ENCODE measurements around the gene RRAS2.
"Not testable (repeated sequence)": the region's sequence is repeated elsewhere in the genome, so short reads cannot be mapped to it uniquely, and the experiment has no call there.

RRAS2 gene

DNA sequence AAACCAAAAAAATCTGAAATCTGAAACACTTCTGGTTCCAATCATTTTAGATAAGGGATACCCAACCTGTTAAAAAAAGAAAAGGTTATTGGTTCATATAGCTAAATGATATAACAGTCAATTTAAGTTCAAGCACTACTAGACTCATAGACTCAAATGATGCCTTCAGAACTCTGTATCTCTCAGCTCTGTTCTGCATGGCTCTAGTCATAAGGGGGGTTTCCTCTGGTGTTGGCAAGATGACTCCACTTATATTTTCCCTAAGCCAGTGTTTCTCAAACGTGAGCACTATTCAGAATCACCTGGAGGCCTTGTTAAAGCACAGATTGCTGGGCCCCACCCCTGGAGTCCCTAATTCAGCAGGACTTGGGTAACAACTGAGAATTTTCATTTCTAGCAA lies 11.5 kb upstream of the RRAS2 start:
- DNase-seq: no peak

DNA sequence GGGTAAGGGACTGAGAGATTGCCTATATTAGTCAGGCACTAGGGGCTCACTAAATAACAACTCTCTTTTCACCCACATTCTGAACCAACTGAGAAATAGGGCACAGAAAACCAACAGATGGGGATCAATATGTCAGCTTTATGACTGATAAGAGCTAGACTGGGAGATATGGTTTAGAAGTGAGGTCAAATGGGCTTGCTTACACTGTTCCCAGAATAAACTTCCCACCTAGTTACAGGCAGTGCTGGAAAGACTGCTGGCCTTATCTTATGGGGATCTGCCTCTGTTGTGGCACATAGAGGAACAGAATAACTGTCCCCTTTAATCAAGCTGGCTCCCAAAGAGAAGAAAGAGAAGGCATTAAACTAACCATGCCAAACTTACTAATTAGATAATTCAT lies 10.6 kb upstream of the RRAS2 start:
- no peak for DNase-seq

DNA sequence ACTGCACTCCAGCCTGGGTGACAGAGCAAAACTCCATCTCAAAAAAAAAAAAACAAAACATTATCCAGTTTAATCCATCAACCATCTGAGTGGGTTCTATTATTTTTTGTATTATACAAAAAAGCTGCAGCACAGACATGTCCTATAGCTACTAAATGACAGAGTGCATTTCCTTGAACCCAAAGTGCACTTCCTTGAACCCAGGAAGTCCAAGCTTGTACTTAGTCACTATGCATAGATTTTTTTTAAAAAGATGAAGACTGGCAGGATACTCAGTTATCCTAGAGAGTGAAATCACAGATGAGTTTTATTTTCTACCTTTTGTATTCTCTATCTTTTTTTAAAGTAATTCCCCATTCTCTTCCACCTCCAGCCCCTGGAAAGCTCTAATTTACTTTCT lies 8.0 kb upstream of the RRAS2 start:
- no peak for DNase-seq

DNA sequence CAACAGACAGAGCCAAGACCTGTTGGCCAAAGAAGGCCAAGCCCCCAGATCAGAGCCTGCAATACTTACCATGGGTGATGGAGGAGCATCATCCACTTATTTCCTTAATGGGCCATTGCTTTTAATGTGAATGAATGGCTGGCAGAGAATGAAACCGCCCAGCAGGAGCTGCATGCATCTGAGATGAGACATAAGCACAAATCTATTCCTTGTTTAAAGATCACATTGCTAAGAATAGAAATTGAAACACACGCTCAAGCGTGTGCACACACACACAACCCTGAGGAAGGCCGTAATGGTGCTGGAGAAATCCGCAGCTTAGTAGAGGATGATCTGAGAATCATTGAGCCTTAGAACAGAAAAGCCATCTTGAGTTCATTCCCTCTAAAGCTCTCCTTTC lies 5.3 kb upstream of the RRAS2 start:
- no peak for DNase-seq

DNA sequence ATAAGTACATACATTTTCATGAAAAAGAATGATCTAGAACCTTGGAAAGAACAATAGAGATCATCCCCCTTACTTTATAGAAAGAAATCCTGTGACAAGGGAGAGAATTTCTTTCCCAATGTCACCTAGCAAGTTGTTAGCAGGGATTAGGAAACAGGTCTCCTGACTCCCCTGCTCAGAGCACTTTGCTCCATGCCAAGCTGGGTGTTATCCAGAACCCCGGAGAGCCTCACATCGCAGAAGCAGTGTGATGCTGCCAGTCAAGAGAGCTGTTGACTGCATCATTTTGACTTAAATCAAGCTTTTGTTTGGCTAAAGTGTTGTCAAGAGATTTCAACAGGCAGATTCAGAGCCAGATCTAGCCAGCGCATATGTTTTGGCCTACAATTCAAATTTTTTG lies 3.6 kb upstream of the RRAS2 start:
- no peak for DNase-seq

DNA sequence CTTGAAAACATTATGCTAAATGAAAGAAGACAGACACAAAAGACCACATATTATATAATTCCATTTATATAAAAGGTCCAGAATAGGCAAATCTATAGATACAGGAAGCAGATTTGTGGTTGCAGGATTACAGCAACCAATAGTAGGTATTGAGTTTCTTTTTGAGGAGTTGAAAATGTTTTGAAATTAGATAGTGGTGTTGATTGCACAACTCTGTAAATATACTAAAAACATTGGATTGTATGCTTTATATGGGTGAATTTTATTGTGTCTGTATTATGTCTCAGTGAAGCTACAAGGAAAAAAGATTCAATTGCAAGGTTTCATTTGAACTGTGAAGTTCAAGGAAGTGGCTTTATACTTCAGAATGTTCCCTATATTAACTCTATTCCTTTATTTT lies 3.0 kb upstream of the RRAS2 start:
- DNase-seq: no peak

DNA sequence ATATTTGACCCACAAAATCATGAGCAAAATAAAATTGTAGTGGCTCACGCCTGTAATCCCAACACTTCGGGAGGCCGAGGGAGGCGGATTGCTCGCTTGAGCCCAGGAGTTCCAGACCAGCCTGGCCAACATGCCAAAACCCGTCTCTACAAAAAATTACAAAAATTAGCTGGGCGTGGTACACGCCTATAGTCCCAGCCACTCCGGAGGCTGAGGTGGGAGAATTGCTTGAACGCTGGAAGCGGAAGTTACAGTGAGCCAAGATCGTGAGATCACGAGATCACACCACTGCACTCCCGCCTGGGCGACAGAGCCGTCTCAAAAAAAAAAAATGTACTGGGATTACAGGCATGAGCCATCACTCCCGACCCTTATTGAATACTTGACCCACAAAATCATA lies 2.0 kb upstream of the RRAS2 start:
- no peak for DNase-seq

DNA sequence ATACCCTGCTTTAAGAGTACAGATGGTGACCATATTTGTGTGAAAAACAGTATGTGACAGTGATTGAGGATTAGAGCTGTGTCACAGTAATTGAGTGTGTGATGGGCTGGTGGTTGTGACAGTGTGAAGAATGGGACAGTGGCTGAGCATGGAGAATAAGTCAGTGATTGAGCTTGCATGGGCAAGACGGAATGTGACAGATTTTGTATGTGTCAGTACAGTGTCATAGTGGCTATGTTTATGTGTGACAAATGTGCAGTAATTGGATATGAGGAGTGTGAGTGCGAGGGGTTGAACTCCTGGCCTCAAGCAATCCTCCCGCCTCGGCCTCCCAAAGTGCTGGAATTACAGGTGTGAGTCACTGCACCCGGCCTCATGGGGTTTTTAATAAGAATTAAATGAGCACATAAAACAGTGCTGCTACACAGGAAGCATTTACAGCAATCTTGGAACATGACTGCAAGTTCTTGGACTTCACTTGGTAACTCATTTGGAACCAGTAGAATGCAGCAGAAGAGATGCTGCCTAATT lies 583 bp upstream of the RRAS2 start:
- DNase-seq: no peak

DNA sequence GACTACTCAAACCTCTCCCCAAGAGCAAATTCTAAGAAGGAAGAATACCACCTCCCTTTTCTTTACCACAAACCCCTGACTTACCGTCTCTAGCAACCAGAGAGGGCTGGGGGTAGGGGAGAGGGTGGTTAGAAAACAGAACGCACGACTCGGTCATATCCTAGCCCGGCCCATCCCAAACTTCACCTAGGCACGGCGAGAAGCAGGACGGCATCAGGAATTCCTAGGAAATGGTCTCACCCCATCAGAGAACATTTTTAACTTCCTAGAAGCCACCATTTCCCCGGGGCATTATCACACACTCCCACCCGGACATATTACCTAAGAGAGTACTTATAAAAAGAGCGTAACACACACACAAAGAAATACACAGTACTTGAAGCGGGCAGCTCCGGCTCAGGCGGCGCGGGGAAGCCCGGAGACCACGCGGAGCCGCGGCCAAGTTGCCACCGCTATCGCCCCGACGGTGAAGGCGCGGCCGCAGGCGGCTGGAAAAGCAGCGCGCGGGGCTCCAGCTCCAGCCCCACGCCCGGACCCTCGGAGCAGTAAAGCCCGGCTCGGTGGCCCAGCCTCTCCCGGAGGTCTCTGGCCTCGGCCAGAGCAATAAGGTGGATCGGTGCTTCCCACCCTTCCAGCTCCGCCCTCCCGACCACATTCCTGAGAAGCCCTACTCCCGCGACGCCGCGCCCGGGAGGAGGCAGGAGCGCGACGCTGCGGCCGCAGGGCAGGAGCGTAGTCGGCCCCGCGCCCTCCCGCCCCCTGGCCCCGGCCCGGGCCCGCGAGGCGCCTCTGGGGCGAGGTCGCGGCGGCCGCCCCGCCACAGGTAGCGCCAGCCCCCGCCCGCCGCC lies 878 bp downstream of the RRAS2 start:
- DNase-seq: peak; percentile 11

DNA sequence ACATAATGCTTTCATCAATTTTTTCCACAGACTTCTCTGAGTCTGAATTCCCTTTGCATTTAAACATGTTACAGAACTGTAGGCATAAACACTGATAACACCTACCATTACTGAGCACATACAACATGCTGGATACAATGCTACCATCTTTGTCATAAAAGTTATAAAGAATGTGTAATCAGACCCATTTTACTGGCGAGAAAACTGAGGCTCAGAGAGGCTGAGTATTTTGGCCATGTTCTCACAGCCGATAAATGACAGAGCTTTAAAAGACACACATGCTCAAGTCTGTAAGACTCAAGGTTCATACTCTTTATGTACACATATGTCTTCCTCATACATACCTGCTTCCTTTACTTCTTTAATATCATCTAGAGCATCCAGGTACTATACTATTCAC lies 2.6 kb downstream of the RRAS2 start:
- no peak for DNase-seq

DNA sequence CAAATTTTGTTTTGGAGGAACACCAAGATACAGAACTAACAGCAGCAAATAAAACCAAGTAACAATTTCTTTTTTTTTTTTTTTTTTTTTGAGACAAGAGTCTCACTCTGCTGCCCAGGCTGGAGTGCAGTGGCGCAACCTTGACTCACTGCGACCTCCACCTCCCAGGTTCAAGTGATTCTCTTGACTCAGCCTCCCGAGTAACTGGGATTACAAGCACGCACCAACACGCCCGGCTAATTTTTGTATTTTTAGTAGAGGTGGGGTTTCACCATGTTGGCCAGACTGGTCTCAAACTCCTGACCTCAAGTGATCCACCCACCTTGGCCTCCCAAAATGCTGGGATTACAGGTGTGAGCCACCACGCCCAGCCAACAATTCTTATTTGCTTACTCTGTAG lies 4.4 kb downstream of the RRAS2 start:
- DNase-seq: not testable (repeated sequence)

DNA sequence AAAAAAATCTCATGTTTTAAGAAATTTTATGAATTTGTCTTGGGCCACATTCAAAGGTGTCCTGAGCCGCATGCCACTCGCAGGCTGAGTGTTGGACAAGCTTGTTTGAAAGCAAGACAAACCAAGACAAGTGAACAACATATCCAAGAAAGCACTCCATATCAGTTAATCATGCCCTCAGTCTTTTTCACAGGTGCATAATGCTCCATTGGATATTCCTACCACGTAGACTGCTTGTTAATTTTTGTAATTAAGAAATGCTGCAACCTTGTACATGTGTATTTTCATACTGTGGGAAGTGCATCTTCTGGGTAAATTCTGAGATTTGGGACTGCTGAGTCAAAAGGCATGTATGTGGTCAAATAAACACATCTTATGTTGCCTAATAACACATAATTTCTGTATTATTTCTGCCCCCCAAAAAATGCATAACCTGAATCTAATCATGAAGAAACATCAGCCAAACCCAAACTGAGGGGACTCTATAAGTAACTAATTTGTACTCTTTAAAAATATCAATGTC lies 8.2 kb downstream of the RRAS2 start:
- DNase-seq: no peak

DNA sequence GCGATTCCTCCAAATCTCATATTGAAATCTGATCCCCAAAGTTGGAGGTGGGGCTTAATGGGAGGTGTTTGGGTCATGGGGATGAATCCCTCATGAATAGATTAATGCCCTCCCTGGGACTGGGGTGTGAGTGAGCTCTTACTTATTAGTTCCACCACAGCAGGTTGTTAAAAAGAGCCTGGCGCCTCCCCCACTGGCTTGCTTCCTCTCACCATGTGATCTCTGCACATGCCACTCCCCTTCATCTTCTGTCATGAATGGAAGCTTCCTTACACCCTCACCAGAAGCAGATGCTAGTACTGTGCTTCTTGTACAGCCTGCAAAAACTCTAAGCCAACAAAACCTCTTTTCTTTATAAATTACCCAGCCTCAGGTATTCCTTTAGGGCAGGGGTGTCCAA lies 8.8 kb downstream of the RRAS2 start:
- no peak for DNase-seq

DNA sequence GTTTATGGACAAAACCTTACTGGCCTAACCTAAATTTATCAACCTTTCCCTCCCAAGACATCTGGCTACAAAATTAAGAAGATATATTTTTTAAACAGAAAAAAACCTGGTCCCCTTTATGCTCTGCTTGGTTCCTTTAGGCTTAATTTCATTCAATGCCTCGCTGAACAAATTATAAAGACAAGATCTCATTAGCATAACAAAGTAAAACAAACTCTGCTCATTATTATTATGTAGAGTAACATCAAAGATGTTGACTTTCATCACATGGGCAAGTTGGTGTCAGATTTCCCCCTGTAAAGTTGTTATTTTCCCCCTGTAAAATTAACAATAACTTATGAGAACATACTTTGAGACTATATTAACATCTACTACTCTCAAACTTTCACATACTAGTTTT lies 11.0 kb downstream of the RRAS2 start:
- DNase-seq: no peak

DNA sequence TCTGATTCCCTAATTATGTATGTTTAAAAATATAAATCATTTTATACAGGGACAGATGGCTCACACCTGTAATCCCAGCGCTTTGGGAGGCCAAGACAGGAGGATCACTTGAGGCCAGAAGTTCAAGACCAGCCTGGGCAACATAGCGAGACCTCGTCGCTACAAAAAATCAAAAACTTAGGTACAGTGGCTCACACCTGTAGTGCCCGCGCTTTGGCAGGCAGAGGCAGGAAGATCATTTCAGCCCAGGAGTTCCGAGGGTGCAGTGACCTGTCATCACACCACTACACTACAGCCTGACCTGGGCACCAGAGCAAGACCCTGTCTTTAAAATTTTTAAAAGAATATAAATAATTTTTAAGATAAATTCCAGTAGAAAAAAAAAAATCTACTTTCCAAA lies 11.5 kb downstream of the RRAS2 start:
- DNase-seq: no peak

DNA sequence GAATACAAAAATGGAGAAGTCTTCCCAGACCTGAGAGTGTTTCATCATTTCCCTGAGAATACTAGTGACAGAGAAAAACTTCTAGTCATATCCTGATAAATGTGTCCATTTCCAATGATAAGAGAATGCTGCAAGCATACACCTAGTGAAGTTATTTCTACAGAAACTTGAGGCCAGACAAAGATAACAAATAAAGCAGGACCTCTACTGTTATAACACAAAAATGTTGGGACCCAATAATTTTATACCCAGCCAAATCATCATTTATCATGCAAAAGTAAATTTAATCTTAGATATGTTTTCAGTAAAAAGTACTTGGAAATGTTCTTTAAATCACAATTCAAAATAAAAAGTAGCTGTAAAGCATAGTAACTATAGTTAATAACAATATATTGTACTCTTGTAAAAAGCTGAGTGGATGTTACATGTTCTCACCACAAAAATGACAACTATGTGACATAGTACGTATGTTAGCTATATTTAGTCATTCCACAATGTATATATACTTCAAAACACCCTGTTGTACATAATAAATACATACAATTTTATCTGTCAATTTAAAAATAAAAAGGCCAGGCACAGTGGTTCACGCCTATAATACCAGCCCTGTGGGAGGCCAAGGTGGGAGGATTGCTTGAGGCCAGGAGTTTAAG lies 12.6 kb downstream of the RRAS2 start:
- no peak for DNase-seq

DNA sequence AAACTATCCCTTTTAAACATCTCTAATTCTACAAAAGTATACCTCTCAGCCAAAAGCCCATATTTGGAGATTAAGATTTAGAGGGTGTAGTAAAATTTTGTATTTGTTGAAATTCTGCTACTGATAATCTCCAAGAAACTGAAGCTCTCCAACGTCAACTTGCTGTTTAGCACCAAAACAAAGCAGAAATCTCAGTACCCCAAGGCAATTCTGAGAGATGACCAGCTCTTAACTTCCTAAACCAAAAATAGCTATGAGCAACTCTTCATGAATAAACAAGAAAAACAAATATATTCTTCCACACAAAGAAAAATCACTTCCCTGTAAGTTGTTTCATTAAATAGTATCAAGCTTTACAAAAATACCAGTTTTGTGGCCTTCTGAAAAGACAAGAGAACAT lies 13.3 kb downstream of the RRAS2 start:
- DNase-seq: no peak

DNA sequence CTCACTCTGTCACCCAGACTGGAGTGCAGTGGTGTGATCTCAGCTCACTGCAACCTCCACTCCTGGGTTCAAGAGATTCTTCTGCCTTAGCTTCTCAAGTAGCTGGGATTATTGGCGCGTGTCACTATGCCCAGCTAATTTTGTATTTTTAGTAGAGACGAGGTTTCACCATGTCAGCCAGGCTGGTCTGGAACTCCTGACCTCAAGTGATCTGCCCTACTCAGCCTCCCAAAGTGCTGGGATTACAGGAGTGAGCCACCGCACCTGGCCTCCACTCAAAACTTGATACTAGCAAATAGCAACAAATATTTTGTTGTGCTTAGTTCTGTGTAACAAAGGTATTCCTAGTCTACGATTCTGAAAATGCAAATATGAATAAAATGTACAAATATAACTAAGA lies 14.0 kb downstream of the RRAS2 start:
- DNase-seq: not testable (repeated sequence)

DNA sequence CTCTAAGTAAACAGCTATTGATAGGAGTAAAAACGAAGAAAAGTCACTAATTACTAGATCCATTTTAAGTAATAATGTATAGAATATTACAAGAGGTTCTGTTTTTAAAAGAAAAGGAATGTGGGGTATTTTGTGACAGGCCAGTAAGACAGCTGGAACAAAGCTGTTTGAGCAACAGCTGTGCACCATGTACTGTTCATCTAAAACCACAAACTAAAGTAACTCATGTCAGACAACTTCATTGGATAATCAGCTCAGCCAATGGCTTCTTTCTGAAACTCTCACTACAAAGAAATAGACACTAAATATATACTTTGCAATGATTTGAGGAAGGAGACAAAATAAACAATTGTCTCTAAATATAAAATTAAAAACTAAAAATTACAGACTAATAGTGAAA lies 16.1 kb downstream of the RRAS2 start:
- no peak for DNase-seq

DNA sequence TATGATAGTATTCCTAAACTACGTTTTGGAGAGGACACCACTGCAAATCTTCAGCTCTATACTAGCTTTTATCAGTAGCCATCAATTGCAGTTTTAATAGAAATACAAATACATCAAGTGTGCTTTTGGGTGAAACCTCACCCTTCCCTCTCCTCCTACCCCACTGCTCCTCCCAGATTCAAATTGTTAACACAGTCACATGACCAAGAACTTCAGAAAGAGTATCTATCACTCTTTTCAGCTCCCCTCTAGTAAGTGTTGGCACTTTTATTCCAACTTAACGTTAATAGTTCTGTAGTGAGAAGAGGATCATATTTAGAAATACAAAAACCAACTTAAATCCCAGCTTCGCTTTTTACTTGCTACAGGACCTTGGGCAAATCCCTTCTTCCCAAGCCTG lies 17.0 kb downstream of the RRAS2 start:
- no peak for DNase-seq

DNA sequence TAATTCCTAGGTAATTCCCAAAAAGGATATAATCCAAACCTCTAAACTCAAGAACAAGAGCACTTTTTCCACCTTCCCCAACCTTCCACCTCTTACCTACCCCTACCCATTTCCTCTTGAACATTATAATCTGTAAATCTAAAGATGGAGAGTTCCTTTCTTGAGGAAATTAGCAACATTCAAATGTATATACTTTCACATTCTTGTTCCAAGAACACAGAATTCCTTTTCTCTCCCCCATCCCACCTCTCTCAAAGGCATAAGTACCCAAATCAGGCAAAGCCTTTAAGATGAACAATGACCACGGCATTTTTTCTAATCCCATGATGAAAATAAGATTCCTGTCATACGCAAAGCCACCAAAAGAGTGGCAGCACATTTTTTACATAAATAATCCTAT lies 18.3 kb downstream of the RRAS2 start:
- DNase-seq: no peak

DNA sequence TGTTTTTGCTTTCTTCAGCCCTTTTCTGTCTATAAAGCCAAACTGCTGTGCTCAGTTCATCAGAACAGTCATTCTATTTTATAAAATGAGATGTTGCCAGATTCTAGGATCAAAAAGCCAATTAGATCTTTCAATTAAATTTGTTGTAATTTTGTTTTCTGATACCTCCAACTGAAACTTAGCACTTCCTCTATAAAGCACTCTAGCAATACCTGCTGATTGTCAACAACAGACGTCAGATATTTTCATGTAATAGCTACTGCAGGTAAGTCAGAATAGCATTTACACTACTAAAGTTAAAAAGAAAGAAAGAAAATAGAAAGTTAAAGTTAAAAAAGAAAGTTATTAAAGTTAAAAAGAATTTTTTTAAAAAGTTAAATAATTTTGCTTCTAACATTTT lies 19.6 kb downstream of the RRAS2 start:
- no peak for DNase-seq

DNA sequence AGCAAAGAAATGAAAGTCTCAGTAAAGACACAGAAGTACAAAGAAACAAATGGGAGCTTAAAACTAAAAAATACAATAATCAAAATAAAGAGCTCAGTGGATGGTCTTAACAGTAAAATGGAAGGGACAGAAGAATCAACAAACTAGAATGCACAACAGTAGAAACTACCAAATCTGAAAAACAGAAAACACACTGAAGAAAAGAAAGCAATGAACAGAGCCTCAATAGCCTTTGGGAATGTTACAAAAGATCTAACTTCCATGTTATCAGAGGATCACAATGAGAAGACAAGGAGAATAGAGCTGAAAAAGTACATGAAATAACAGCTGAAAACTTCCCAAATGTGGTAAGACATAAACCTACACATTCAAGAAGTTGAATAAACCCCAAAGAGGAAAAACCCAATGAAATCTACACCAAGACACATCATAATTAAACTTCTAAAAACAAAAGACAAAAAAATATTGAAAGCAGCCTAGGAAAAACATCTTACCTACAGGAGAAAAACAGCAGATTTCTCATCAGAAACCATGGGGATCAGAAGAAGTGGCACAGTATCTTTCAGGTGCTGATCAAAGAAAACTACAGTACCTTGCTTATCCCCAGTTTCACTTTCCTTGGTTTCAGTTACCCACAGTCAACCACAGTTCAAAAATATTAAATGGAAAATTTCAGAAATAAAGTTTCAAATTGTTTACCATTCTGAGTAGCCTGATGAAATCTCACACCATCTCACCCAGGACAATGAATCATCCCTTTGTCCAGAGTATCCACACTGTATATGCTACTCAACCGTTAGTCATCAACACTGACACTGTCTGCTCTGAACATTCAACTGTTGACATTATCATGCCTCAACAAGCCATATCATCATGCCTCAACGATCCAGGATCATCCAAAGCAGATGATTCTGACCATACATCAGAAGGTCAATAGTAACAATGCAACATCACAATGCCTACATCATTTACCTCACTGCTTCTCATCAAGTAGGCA lies 22.2 kb downstream of the RRAS2 start:
- no peak for DNase-seq

Data from stimulated activated naive CD4-positive, alpha-beta T cell treated with Interleukin-2 at 50 U/mL for 16 hours (primary cell).